ENCODE measurements around the gene HTR6.

HTR6 gene

GRCh38 chr1:19680644-19681043 is 16.0 kb downstream of the HTR6 start:
- H3K36me3 Mint-ChIP-seq (ENCODE audit: low read depth), result no peaks in the 10 kb centered on the region
- no peak for ATAC-seq
- H3K9me3 Mint-ChIP-seq, result no peaks in the 10 kb centered on the region
- no peak overlapping the region for H3K27ac Mint-ChIP-seq
- H3K4me1 Mint-ChIP-seq, result no peaks in the 10 kb centered on the region
- H3K4me3 Mint-ChIP-seq, result no peak overlapping the region
- DNase-seq, result no peak
- no peaks in the 10 kb centered on the region for H3K27me3 Mint-ChIP-seq

GRCh38 chr1:19682257-19682656 is 17.6 kb downstream of the HTR6 start:
- no peak for DNase-seq
- Mint-ChIP-seq H3K27me3 (no peaks in the 10 kb centered on the region), H3K4me1 (peaks cover 2% of the 10 kb centered on the region), H3K27ac (no peak overlapping the region), H3K9me3 (no peaks in the 10 kb centered on the region), H3K4me3 (no peak overlapping the region), H3K36me3 (ENCODE audit: low read depth) (no peaks in the 10 kb centered on the region)
- no peak for ATAC-seq

- DNase-seq (no peak), ATAC-seq (no peak)
- peaks cover 9% of the 10 kb centered on the region for H3K4me1 Mint-ChIP-seq
- H3K36me3 Mint-ChIP-seq (ENCODE audit: low read depth), result peaks cover under 1% of the 10 kb centered on the region
- no peaks in the 10 kb centered on the region for H3K9me3 Mint-ChIP-seq
- no peaks in the 10 kb centered on the region for H3K27me3 Mint-ChIP-seq
- no peak overlapping the region for H3K4me3 Mint-ChIP-seq
- no peak overlapping the region for H3K27ac Mint-ChIP-seq
Observed at GRCh38 chr1:19682901-19683300, 18.2 kb downstream of the HTR6 start.

DNA sequence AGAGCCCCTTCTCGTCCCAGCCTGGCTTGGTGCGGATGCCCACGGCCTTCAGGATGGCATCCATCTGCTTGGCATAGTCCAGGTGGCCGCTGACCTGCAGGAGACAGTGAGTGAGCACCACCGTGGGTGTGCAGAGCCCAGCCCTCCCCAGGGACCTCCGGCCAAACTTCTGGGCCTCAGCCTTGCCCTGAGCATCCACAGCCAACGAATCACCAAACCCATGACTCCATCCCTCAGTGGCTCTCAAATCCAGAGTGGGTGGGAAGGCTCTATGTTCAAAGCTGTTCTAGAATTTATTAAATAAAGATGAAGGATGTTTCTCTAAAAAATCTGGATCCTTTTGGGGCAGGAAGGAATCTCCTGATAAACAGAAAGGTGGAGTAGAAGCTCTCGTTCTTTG is 18.7 kb downstream of the HTR6 start:
- no peak for ATAC-seq
- Mint-ChIP-seq H3K27ac (no peak overlapping the region), H3K4me1 (peaks cover 13% of the 10 kb centered on the region), H3K27me3 (no peaks in the 10 kb centered on the region), H3K4me3 (no peak overlapping the region), H3K9me3 (no peaks in the 10 kb centered on the region), H3K36me3 (ENCODE audit: low read depth) (peaks cover 4% of the 10 kb centered on the region)
- DNase-seq, result no peak

DNA sequence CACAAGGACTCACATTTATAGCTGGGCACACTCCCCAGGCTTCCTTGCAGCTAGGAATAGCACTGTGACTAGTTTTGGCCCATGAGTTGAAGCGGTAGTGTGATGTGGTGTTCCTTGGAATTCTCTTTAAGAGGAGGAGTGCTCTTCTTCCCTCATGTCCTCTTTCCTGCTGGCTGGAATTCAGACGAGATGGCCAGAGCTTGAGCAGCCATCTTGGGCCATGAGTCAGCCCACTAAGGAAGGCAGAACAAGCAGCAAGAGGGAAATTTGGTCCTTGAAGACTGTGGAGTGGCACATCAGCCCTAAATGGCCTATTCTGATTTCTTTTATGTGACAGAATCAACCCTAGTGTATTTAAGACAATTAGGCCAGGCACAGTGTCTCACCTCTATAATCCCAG is 20.0 kb downstream of the HTR6 start:
- ATAC-seq (no peak), DNase-seq (no peak)
- Mint-ChIP-seq H3K9me3 (no peaks in the 10 kb centered on the region), H3K27me3 (no peaks in the 10 kb centered on the region), H3K36me3 (ENCODE audit: low read depth) (peaks cover 4% of the 10 kb centered on the region), H3K4me3 (no peak overlapping the region), H3K4me1 (peaks cover 24% of the 10 kb centered on the region), H3K27ac (no peak overlapping the region)

DNA sequence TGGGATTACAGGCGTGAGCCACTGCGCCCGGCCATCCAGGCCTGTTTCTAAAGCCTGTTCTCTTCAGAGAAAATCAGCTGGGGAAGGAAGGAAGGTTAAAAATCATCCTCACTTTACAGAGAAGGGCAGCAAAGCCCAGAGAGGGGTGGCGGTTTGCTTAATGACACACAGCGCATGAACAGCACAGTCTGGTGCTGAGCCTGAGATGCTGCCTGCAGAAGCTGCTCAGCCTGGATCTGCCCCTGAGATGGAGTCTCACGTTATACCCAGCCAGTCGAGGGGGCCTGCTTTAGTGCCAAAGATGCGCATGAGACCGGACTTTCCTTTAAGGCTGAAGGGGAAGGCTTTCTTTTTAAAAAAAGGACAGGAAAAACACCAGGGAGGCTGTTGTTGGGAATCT is 21.3 kb downstream of the HTR6 start:
- no peak for DNase-seq
- H3K4me3 Mint-ChIP-seq, result no peak overlapping the region

GRCh38 chr1:19687414-19687813 is 22.7 kb downstream of the HTR6 start:
- DNase-seq, result no peak
- H3K27me3 Mint-ChIP-seq, result no peaks in the 10 kb centered on the region
- no peak overlapping the region for H3K27ac Mint-ChIP-seq
- peaks cover 26% of the 10 kb centered on the region for H3K36me3 Mint-ChIP-seq (ENCODE audit: low read depth)
- peaks cover 29% of the 10 kb centered on the region for H3K4me1 Mint-ChIP-seq
- H3K9me3 Mint-ChIP-seq, result peaks cover 4% of the 10 kb centered on the region
- no peak overlapping the region for H3K4me3 Mint-ChIP-seq
- ATAC-seq, result no peak

More for the DNA sequence above, 21.3 kb downstream of the HTR6 start:
- no peak for ATAC-seq
- no peak overlapping the region for H3K27ac Mint-ChIP-seq
- no peaks in the 10 kb centered on the region for H3K27me3 Mint-ChIP-seq
- peaks cover 29% of the 10 kb centered on the region for H3K4me1 Mint-ChIP-seq
- H3K9me3 Mint-ChIP-seq, result peaks cover 4% of the 10 kb centered on the region
- H3K36me3 Mint-ChIP-seq (ENCODE audit: low read depth), result peaks cover 14% of the 10 kb centered on the region

DNA sequence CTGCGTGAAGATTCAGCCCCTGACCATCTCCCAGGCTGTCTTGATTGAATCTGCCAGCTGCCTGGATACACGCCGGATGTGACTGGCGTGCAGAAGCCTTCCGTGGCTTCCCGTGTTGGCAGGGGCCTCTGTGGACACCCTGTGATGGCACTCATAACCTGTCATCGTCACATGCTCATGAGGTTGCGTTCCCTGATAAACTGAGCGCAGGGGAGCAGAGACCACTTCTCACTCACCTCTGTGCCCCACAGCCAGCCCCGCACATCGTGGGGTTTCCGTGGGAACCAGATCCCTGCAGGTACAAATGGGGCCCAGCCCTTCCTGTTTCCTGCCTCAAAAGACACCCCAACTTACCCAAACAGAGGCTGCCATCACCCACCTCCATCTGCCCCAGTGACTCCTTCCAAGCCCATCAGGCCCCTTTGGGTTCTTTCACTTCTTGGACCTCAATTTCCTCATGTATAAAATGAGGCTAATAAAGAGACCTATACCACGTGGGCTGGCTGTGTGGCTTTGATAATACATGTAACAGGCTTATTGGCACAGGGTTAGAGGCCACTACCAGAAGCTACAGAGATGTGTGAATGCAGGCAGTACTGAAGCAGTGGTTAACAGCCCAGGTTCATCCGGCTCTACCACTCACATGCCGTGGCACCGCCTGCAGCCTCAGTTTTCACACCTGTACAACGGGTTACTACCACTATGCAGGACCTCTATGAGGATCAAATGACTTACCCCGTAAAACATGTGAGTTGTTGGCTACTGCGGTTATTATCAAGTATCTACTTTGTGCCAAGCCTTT is 23.6 kb downstream of the HTR6 start:
- peaks cover 4% of the 10 kb centered on the region for H3K9me3 Mint-ChIP-seq
- DNase-seq (no peak), ATAC-seq (peak; percentile 21)
- no peaks in the 10 kb centered on the region for H3K27me3 Mint-ChIP-seq
- no peak overlapping the region for H3K27ac Mint-ChIP-seq
- peaks cover 29% of the 10 kb centered on the region for H3K4me1 Mint-ChIP-seq
- H3K36me3 Mint-ChIP-seq (ENCODE audit: low read depth), result peaks cover 26% of the 10 kb centered on the region
- no peak overlapping the region for H3K4me3 Mint-ChIP-seq

DNA sequence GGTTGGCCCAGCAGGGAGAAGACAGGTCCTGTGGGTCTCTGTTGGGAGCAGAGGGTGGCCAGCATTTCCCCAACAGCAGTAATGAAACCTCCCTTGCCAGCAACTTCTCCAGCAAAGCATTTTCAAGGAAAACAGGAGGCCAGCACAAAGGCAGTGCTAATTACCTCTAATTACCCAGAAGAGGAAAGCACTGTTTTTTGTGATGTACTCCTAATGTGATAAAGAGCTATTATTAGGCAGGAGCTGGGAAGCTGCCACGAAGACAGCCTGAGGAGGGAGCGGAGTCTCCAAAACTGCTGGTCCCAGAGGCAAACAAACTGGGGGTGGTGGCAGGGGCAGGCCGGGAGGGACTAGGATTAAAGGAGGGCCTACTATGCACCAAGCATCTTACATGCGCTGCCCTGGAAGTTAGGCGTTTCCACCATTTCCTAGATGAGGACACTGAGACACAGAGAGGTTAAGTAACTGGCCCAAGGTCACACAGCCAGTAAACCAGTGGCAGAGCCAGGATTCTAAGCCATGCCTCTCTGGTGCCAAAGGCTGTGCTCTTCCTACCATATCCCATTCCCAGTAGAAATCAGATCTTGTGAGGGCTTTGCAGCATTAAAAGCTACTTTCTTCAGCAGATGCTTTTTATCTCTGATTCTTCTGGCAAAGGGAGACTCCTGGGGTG is 24.5 kb downstream of the HTR6 start:
- Mint-ChIP-seq H3K4me1 (peaks cover 29% of the 10 kb centered on the region), H3K36me3 (ENCODE audit: low read depth) (peaks cover 26% of the 10 kb centered on the region), H3K9me3 (peaks cover 4% of the 10 kb centered on the region), H3K27me3 (no peaks in the 10 kb centered on the region), H3K4me3 (no peak overlapping the region), H3K27ac (no peak overlapping the region)
- no peak for ATAC-seq
- DNase-seq, result no peak

GRCh38 chr1:19689856-19690255 is 25.2 kb downstream of the HTR6 start:
- Mint-ChIP-seq H3K36me3 (ENCODE audit: low read depth) (peaks cover 28% of the 10 kb centered on the region), H3K27me3 (no peaks in the 10 kb centered on the region)

DNA sequence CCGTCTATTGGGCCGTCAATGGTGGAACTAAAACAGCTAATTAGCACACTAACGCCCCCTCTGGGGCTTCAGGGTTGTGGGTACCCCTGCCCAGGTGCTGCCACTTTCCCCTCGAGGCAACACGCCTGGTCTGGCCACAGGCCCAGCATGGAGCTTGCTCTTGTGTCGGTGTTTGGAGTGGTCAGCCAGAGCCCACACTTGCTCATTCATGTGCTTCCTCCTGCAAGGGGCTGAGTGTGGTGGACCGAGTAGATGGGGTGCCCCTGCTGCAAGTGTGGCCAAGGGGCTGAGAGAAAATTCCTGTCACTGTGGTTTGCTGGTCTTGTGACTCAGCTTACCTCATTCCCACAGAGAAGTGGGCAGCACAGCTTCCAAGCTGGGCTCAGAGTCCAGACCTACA is 25.7 kb downstream of the HTR6 start:
- Mint-ChIP-seq H3K36me3 (ENCODE audit: low read depth) (peaks cover 28% of the 10 kb centered on the region), H3K4me3 (no peak overlapping the region), H3K9me3 (peaks cover 4% of the 10 kb centered on the region), H3K27ac (no peak overlapping the region), H3K27me3 (no peaks in the 10 kb centered on the region), H3K4me1 (peaks cover 29% of the 10 kb centered on the region)
- ATAC-seq, result no peak
- DNase-seq, result no peak

More at GRCh38 chr1:19689856-19690255, 25.2 kb downstream of the HTR6 start:
- Mint-ChIP-seq H3K4me1 (peaks cover 29% of the 10 kb centered on the region), H3K27ac (no peak overlapping the region), H3K4me3 (no peak overlapping the region), H3K9me3 (peaks cover 4% of the 10 kb centered on the region)
- DNase-seq, result no peak
- peak; percentile 30 for ATAC-seq

GRCh38 chr1:19694298-19694697 is 29.6 kb downstream of the HTR6 start:
- ATAC-seq, result no peak
- H3K4me3 Mint-ChIP-seq, result no peak overlapping the region

DNA sequence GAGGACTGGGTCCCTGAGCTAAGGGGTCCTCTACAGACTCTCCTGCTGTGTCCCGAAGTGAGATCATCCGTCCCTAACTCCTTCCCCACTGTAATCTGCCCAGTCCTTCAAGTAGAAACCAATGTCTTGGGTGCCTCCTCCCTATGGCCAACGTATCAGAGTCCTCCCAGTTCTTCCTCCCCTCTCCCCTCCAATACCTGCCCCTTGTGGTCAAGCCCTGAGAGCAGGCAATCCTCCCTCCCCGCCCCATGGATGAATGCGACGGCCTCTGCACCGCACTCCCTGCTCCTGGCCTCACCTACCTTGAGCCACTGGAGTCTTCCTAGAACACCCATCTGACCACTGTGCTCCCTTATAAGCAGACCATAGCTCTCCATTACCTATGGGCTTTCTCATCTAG is 31.1 kb downstream of the HTR6 start:
- Mint-ChIP-seq H3K36me3 (ENCODE audit: low read depth) (peaks cover 18% of the 10 kb centered on the region), H3K4me3 (no peak overlapping the region), H3K9me3 (no peaks in the 10 kb centered on the region), H3K27me3 (no peaks in the 10 kb centered on the region), H3K4me1 (no peaks in the 10 kb centered on the region), H3K27ac (no peak overlapping the region)
- DNase-seq, result no peak
- no peak for ATAC-seq

More at GRCh38 chr1:19694298-19694697, 29.6 kb downstream of the HTR6 start:
- Mint-ChIP-seq H3K9me3 (peaks cover 4% of the 10 kb centered on the region), H3K36me3 (ENCODE audit: low read depth) (peaks cover 26% of the 10 kb centered on the region), H3K4me1 (peaks cover 7% of the 10 kb centered on the region), H3K27me3 (no peaks in the 10 kb centered on the region), H3K27ac (no peak overlapping the region)
- no peak for DNase-seq

- no peak for ATAC-seq
- Mint-ChIP-seq H3K9me3 (no peaks in the 10 kb centered on the region), H3K4me1 (no peaks in the 10 kb centered on the region), H3K4me3 (no peak overlapping the region), H3K36me3 (ENCODE audit: low read depth) (peaks cover 8% of the 10 kb centered on the region), H3K27me3 (no peaks in the 10 kb centered on the region), H3K27ac (no peak overlapping the region)
- no peak for DNase-seq
Observed at GRCh38 chr1:19696820-19697219, 32.1 kb downstream of the HTR6 start.

GRCh38 chr1:19698181-19698580 is 33.5 kb downstream of the HTR6 start:
- no peaks in the 10 kb centered on the region for H3K9me3 Mint-ChIP-seq
- H3K36me3 Mint-ChIP-seq (ENCODE audit: low read depth), result peaks cover 4% of the 10 kb centered on the region
- DNase-seq, result no peak
- no peak overlapping the region for H3K4me3 Mint-ChIP-seq
- no peak for ATAC-seq
- no peak overlapping the region for H3K27ac Mint-ChIP-seq
- H3K27me3 Mint-ChIP-seq, result no peaks in the 10 kb centered on the region
- no peaks in the 10 kb centered on the region for H3K4me1 Mint-ChIP-seq

All from activated naive CD8-positive, alpha-beta T cell treated with anti-CD3 and anti-CD28 coated beads, Interleukin-2, amount 50 U/mL, for 24 hours (primary cell).